Caco-2 (cell line): ENCODE data around the gene PLEKHG2. TPM values are rescaled to one million over a fixed set of nuclear protein-coding genes. Genes with fewer than 3 reads are reported as not detected.

ENCODE experiments used
- BruUV-seq: library from RNA; stranded (reverse); fragments of 400-500 nt; replicated peaks from 2 replicates; lab custom pipeline; 2021; lab: Mats Ljungman, UMichigan
- CTCF ChIA-PET: fragments of 300-600 bp; sonication (Branson Sonifier 250); formaldehyde crosslinking; loops from one replicate; lab custom pipeline; 2022; ENCODE audit warnings: antibody characterized with exemption; lab: Charles Lee
- POLR2A ChIA-PET: fragments of 300-600 bp; sonication (Branson Sonifier 250); formaldehyde crosslinking; loops from one replicate; lab custom pipeline; 2022; ENCODE audit warnings: antibody characterized with exemption; lab: Charles Lee
- DNase-seq, 2 experiments: peaks; one replicate each; pipeline versions ENCODE4 v3.0.0 to v3.0.0-alpha.2; 2020 to 2022
- H3K27me3 ChIP-seq: replicated peaks from 2 replicates; pipeline ENCODE4 v1.6.0; 2011; ENCODE audit warnings: low read length; ENCODE audit not compliant: control insufficient read depth, insufficient read depth
- H3K36me3 ChIP-seq: 2 replicates; pipeline ENCODE4 v1.5.1; 2011; ENCODE audit warnings: low read length; ENCODE audit not compliant: control insufficient read depth, insufficient read depth
- H3K4me1 ChIP-seq: fragments of 250-450 bp; sonication (Bioruptor Pico); 2 replicates; pipeline ENCODE4 v1.5.1; 2020; ENCODE audit warnings: mild to moderate bottlenecking
- H3K4me3 ChIP-seq: 2 replicates; pipeline ENCODE4 v1.5.1; 2011; ENCODE audit warnings: low read depth, mild to moderate bottlenecking, control low read depth, low read length
- H3K9me3 ChIP-seq: fragments of 250-450 bp; sonication (Bioruptor Pico); 2 replicates; pipeline ENCODE4 v1.5.1; 2020; ENCODE audit warnings: mild to moderate bottlenecking, moderate library complexity
- H3K27ac Mint-ChIP-seq: one replicate; pipeline ENCODE4 v1.8.0; 2022; ENCODE audit warnings: mixed read lengths; ENCODE audit not compliant: unreplicated experiment
- H3K27me3 Mint-ChIP-seq: one replicate; pipeline ENCODE4 v1.8.0; 2022; ENCODE audit warnings: mixed read lengths; ENCODE audit not compliant: insufficient read depth, unreplicated experiment
- H3K36me3 Mint-ChIP-seq: one replicate; pipeline ENCODE4 v1.8.0; 2022; ENCODE audit warnings: mild to moderate bottlenecking, mixed read lengths; ENCODE audit not compliant: insufficient read depth, unreplicated experiment
- H3K4me1 Mint-ChIP-seq: one replicate; pipeline ENCODE4 v1.8.0; 2022; ENCODE audit warnings: low read depth, mixed read lengths; ENCODE audit not compliant: unreplicated experiment
- H3K4me3 Mint-ChIP-seq: one replicate; pipeline ENCODE4 v1.8.0; 2022; ENCODE audit warnings: mild to moderate bottlenecking, moderate library complexity, mixed read lengths; ENCODE audit not compliant: unreplicated experiment
- H3K9me3 Mint-ChIP-seq: one replicate; pipeline ENCODE4 v1.8.0; 2022; ENCODE audit warnings: mixed read lengths; ENCODE audit not compliant: unreplicated experiment
- CTCF ChIP-seq, 2 experiments: fragments of 200-600 bp in 1 of 2; IDR thresholded peaks; 1 replicate in 1 of 2; 2 replicates in 1 of 2; pipeline versions ENCODE4 v1.5.1 to v1.8.0; 2011 to 2022; ENCODE audit warnings: antibody characterized with exemption in 1 of 2, control low read depth in 1 of 2, inconsistent platforms in 1 of 2, low read depth in 1 of 2, low read length in 1 of 2, mild to moderate bottlenecking in 1 of 2, moderate library complexity in 1 of 2; ENCODE audit not compliant: insufficient read depth in 1 of 2, severe bottlenecking in 1 of 2, unreplicated experiment in 1 of 2
- intact Hi-C: fragments of 100-400 bp; cut with micrococcal nuclease; formaldehyde crosslinking; loops from one replicate; pipeline ENCODE4 v1.10.0; 2022; ENCODE audit not compliant: unreplicated experiment
- total RNA-seq: library from RNA; stranded (reverse); gene quantifications from 2 replicates; pipeline ENCODE4 v1.2.3, GENCODE V29; 2022

The PLEKHG2 gene
- total RNA-seq, 1 experiment from 2014 or later: 49.8 TPM

- no peak overlapping the region for H3K27ac Mint-ChIP-seq
- H3K36me3 ChIP-seq: peaks cover 17% of the 10 kb centered on the region
- BruUV-seq: no TSS peak
- no peak for DNase-seq
- ChIA-PET POLR2A (interaction anchor here (0.7 kb wide), 1 partner anchor 15 kb away, joined by 5 read pairs; no protein-coding TSS in a partner anchor), CTCF (no interaction called here)
- no peaks in the 10 kb centered on the region for H3K27me3 Mint-ChIP-seq
- intact Hi-C loops: no loop called here
- no peaks in the 10 kb centered on the region for H3K4me1 Mint-ChIP-seq
- H3K27me3 ChIP-seq: no peaks in the 10 kb centered on the region
- TF ChIP-seq CTCF (IDR thresholded peaks at IDR 0.05; ENCODE audit: insufficient read depth in 1 of 2, low read depth in 1 of 2, low read length in 1 of 2, severe bottlenecking in 1 of 2, unreplicated experiment in 1 of 2): no peak
- no peaks in the 10 kb centered on the region for H3K9me3 Mint-ChIP-seq
- H3K36me3 Mint-ChIP-seq: peaks cover 48% of the 10 kb centered on the region
- no peaks in the 10 kb centered on the region for H3K4me1 ChIP-seq
- H3K4me3 Mint-ChIP-seq: no peak overlapping the region
- no peaks in the 10 kb centered on the region for H3K9me3 ChIP-seq
- no peak overlapping the region for H3K4me3 ChIP-seq
Measured at GRCh38 chr19:39370735-39371134, 41.7 kb upstream of the PLEKHG2 start.

GRCh38 chr19:39372047-39372802 lies 40.2 kb upstream of the PLEKHG2 start:
- Histone ChIP-seq H3K36me3 (peaks cover 18% of the 10 kb centered on the region), H3K27me3 (no peaks in the 10 kb centered on the region), H3K9me3 (no peaks in the 10 kb centered on the region), H3K4me3 (no peak overlapping the region), H3K4me1 (no peaks in the 10 kb centered on the region)
- ChIA-PET POLR2A (no interaction called here), CTCF (no interaction called here)
- no peak for DNase-seq
- no TSS peak for BruUV-seq
- Mint-ChIP-seq H3K9me3 (no peaks in the 10 kb centered on the region), H3K4me3 (no peak overlapping the region), H3K27ac (no peak overlapping the region), H3K36me3 (peaks cover 50% of the 10 kb centered on the region), H3K4me1 (no peaks in the 10 kb centered on the region), H3K27me3 (no peaks in the 10 kb centered on the region)
- intact Hi-C loops: no loop called here
- no peak for TF ChIP-seq CTCF (IDR thresholded peaks at IDR 0.05; ENCODE audit: insufficient read depth in 1 of 2, low read depth in 1 of 2, low read length in 1 of 2, severe bottlenecking in 1 of 2, unreplicated experiment in 1 of 2)

GRCh38 chr19:39372941-39373340 lies 39.5 kb upstream of the PLEKHG2 start:
- H3K36me3 Mint-ChIP-seq: peaks cover 55% of the 10 kb centered on the region
- CTCF ChIA-PET: no interaction called here

More at GRCh38 chr19:39372941-39373340, 39.5 kb upstream of the PLEKHG2 start:
- no peaks in the 10 kb centered on the region for H3K4me1 Mint-ChIP-seq
- no peaks in the 10 kb centered on the region for H3K9me3 ChIP-seq
- no peaks in the 10 kb centered on the region for H3K4me1 ChIP-seq
- no TSS peak for BruUV-seq
- H3K27ac Mint-ChIP-seq: peak overlapping the region; percentile 8
- H3K36me3 ChIP-seq: peaks cover 18% of the 10 kb centered on the region
- H3K27me3 Mint-ChIP-seq: no peaks in the 10 kb centered on the region
- no peaks in the 10 kb centered on the region for H3K27me3 ChIP-seq
- no peaks in the 10 kb centered on the region for H3K9me3 Mint-ChIP-seq
- no peak for DNase-seq
- no peak for TF ChIP-seq CTCF (IDR thresholded peaks at IDR 0.05; ENCODE audit: insufficient read depth in 1 of 2, low read depth in 1 of 2, low read length in 1 of 2, severe bottlenecking in 1 of 2, unreplicated experiment in 1 of 2)
- no peak overlapping the region for H3K4me3 ChIP-seq
- H3K4me3 Mint-ChIP-seq: no peak overlapping the region
- intact Hi-C loops: no loop called here
- POLR2A ChIA-PET: no interaction called here
